Activated B cell treated with CpG ODN at 0.5 μM for 24 hours (primary cell): ENCODE data around the gene ANKRD10. TPM values are rescaled to one million over a fixed set of nuclear protein-coding genes. Genes with fewer than 3 reads are reported as not detected.
A peak's percentile ranks its signal among the peaks of the same experiment; 100 is the strongest.

Experiments
- ATAC-seq: fragments of 200-7000 bp; cut with Tn5 transposase; one replicate; pipeline ENCODE4 v1.10.0; 2021; ENCODE audit warnings: low read depth, mild to moderate bottlenecking, moderate library complexity
- CTCF ChIA-PET: fragments of 350-600 bp; sonication (Branson Sonifier 250); formaldehyde crosslinking; loops from one replicate; lab custom pipeline; 2021; ENCODE audit warnings: antibody characterized with exemption; lab: Charles Lee
- POLR2A ChIA-PET: fragments of 350-600 bp; sonication (Branson Sonifier 250); formaldehyde crosslinking; loops from one replicate; lab custom pipeline; 2021; ENCODE audit warnings: antibody characterized with exemption; lab: Charles Lee
- DNase-seq: peaks from one replicate; pipeline ENCODE4 v3.0.0; 2022
- H3K27ac Mint-ChIP-seq: one replicate; pipeline ENCODE4 v1.8.0; 2020; ENCODE audit warnings: mixed read lengths
- H3K27me3 Mint-ChIP-seq: one replicate; pipeline ENCODE4 v1.8.0; 2021; ENCODE audit warnings: mixed read lengths
- H3K36me3 Mint-ChIP-seq: one replicate; pipeline ENCODE4 v1.8.0; 2021; ENCODE audit warnings: low read depth, mixed read lengths
- H3K4me1 Mint-ChIP-seq: one replicate; pipeline ENCODE4 v1.8.0; 2021; ENCODE audit warnings: mixed read lengths
- H3K4me3 Mint-ChIP-seq: one replicate; pipeline ENCODE4 v1.8.0; 2020; ENCODE audit warnings: mild to moderate bottlenecking, mixed read lengths
- H3K9me3 Mint-ChIP-seq: one replicate; pipeline ENCODE4 v1.8.0; 2020; ENCODE audit warnings: mixed read lengths
- intact Hi-C: fragments of 100-400 bp; cut with micrococcal nuclease; formaldehyde crosslinking; loops from one replicate; pipeline ENCODE4 v1.15.1; 2024
- total RNA-seq: library from RNA; stranded (reverse); gene quantifications from 2 replicates; pipeline ENCODE4 v1.2.3, GENCODE V29; 2022
- TF ChIP-seq, protein P1 (sequence below): fragments of 200-600 bp; IDR thresholded peaks from one replicate; pipeline ENCODE4 v1.8.0; 2022; ENCODE audit warnings: antibody characterized with exemption, mild to moderate bottlenecking

The ANKRD10 gene
- total RNA-seq, 1 donor from 2014 or later, result 256 TPM

DNA sequence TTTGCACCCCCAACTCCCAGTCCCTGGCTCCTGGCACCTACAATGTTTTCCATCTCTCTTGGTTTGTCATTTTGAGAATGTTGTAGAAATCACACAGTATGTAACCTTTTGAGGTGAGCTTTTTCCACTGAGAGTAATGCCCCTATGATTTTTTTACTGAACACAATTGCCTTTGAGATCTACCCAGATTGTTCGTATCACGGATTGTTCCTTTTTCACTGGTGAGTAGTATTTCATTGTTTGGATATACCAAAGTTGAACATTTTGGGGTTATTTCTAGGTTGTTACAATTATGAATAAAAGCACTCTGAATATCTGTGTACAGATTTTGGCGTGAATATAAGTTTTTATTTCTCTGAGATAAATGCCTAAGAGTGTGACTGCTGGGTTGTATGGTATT is 17.7 kb upstream of the ANKRD10 start:
- intact Hi-C loops, result no loop called here
- peaks cover 7% of the 10 kb centered on the region for H3K36me3 Mint-ChIP-seq
- CTCF ChIA-PET, result no interaction called here
- peaks cover 5% of the 10 kb centered on the region for H3K4me1 Mint-ChIP-seq
- TF ChIP-seq, protein P1, sequence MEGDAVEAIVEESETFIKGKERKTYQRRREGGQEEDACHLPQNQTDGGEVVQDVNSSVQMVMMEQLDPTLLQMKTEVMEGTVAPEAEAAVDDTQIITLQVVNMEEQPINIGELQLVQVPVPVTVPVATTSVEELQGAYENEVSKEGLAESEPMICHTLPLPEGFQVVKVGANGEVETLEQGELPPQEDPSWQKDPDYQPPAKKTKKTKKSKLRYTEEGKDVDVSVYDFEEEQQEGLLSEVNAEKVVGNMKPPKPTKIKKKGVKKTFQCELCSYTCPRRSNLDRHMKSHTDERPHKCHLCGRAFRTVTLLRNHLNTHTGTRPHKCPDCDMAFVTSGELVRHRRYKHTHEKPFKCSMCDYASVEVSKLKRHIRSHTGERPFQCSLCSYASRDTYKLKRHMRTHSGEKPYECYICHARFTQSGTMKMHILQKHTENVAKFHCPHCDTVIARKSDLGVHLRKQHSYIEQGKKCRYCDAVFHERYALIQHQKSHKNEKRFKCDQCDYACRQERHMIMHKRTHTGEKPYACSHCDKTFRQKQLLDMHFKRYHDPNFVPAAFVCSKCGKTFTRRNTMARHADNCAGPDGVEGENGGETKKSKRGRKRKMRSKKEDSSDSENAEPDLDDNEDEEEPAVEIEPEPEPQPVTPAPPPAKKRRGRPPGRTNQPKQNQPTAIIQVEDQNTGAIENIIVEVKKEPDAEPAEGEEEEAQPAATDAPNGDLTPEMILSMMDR, result no peak
- peaks cover 28% of the 10 kb centered on the region for H3K9me3 Mint-ChIP-seq
- DNase-seq (no peak), ATAC-seq (no peak)
- H3K27me3 Mint-ChIP-seq, result peaks cover 12% of the 10 kb centered on the region
- POLR2A ChIA-PET, result no interaction called here
- no peak overlapping the region for H3K4me3 Mint-ChIP-seq
- no peak overlapping the region for H3K27ac Mint-ChIP-seq

DNA sequence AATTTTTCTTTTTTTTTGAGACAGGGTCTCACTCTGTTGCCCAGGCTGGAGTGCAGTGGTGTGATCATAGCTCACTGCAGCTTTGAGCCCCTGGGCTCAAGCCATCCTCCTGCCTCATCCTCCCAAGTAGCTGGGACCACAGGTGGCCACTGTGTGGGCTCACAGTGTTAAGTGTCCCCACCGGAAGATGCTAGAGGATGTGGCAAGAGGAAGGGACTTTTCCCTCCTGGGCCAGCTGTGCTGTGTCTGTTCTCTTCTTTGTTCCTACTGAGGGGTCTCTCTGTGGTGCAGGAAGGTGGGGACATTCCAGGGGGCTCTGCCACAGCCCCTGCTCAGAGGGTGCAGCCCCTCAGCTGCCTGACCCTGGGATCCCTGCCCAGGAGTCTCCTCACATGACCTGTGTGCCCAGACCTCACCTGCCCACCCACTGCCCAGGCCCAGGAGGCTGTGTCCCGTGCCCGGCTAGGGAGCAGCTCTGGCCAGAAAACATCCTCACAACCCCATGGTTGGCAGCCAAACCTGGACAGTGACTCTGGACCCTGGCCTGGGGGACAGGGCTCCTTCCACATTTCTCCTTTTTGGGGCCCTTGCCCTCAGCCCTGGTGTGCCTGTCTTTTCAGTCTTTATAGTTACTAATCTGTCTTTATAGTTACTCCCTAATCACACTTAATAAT is 14.4 kb upstream of the ANKRD10 start:
- Mint-ChIP-seq H3K4me3 (no peak overlapping the region), H3K27me3 (peaks cover 17% of the 10 kb centered on the region), H3K4me1 (no peaks in the 10 kb centered on the region), H3K9me3 (peaks cover 15% of the 10 kb centered on the region), H3K27ac (no peak overlapping the region), H3K36me3 (peaks cover 7% of the 10 kb centered on the region)
- ATAC-seq (no peak), DNase-seq (no peak)
- CTCF ChIA-PET, result interaction anchor here (1.1 kb wide), 1 partner anchor 14 kb away, joined by 3 read pairs; the partner anchor contains the start of gene ANKRD10
- POLR2A ChIA-PET, result interaction anchor here (1.8 kb wide), 1 partner anchor 14 kb away, joined by 5 read pairs; the partner anchor contains the start of gene ANKRD10
- TF ChIP-seq, protein P1, result no peak
- intact Hi-C loops, result loop anchor here (5.0 kb wide), 1 partner anchor 472 kb away; no protein-coding TSS in a partner anchor

DNA sequence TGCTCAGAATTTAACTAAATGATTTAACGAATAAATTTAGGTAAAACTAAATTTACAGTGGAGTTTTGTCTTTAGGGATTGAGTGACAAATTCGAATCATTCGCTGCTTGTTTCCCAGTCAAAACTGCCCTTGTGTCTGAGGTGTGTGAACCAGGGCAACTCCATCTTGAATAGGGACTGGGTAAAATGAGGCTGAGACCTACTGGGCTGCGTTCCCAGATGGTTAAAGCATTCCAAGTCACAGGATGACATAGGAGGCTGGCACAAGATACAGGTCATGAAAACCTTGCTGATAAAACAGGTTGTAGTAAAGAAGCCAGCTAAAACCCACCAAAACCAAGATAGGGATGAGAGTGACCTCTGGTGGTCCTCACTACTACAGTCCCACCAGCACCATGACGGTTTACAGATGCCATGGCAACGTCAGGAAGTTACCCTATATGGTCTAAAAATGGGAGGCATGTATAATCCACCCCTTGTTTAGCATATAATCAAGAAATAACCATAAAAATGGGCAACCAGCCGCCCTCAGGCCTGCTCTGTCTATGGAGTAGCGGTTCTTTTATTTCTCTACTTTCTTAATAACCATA is 10.2 kb upstream of the ANKRD10 start:
- no peak for DNase-seq
- Mint-ChIP-seq H3K9me3 (no peaks in the 10 kb centered on the region), H3K27me3 (peaks cover 13% of the 10 kb centered on the region), H3K36me3 (no peaks in the 10 kb centered on the region), H3K4me3 (no peak overlapping the region), H3K27ac (no peak overlapping the region), H3K4me1 (peaks cover 21% of the 10 kb centered on the region)
- intact Hi-C loops, result loop anchor here (1.0 to 5.0 kb wide), 4 partner anchors 106 to 468 kb away; no protein-coding TSS in a partner anchor
- CTCF ChIA-PET, result interaction anchor here (1.0 to 2.3 kb wide), 7 partner anchors 10 to 470 kb away, joined by 3 to 9 read pairs (median 6); no protein-coding TSS in a partner anchor
- ATAC-seq, result peak; percentile 28
- POLR2A ChIA-PET, result interaction anchor here (2.2 kb wide), 1 partner anchor 10 kb away, joined by 14 read pairs; the partner anchor contains the start of gene ANKRD10
- TF ChIP-seq, protein P1, result no peak

DNA sequence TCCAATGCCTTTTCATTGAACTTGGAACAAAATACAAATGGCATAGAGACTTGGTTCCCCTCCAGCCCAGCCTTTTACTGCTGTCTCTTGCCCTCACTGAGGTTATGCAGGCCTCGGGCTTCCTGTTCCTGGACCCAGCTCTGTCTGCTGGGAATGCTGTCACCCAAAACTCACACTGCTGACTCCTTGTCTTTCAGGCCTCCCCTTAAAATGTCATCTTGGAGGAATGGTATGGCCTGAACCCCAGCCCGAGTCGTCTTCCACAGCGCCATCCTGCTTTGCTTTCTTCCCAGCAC is 9.7 kb upstream of the ANKRD10 start:
- CTCF ChIA-PET, result interaction anchor here (1.0 to 2.3 kb wide), 7 partner anchors 9 to 469 kb away, joined by 3 to 9 read pairs (median 6); no protein-coding TSS in a partner anchor
- no peak for ATAC-seq
- Mint-ChIP-seq H3K27me3 (peaks cover 10% of the 10 kb centered on the region), H3K36me3 (no peaks in the 10 kb centered on the region), H3K9me3 (no peaks in the 10 kb centered on the region), H3K4me3 (no peak overlapping the region), H3K27ac (no peak overlapping the region), H3K4me1 (peaks cover 26% of the 10 kb centered on the region)
- TF ChIP-seq, protein P1, result no peak
- intact Hi-C loops, result no loop called here
- no peak for DNase-seq
- POLR2A ChIA-PET, result interaction anchor here (0.9 to 2.2 kb wide), 2 partner anchors 9 to 241 kb away, joined by 3 to 14 read pairs; partner anchors contain the start of gene ANKRD10
